ENCODE measurements around the gene ATG9B.
A peak's percentile ranks its signal among the peaks of the same experiment; 100 is the strongest.

ATG9B gene

GRCh38 chr7:151057989-151058780, 33.9 kb upstream of the ATG9B start:
- TF ChIP-seq CTCF (IDR thresholded peaks at IDR 0.05; ENCODE audit: low read depth, low read length) = no peak
- peak; percentile 100 for DNase-seq (ENCODE audit: low read depth in 2 of 2)
- peak overlapping the region; percentile 69 to 73 for H3K4me3 ChIP-seq (replicated peaks in 1 of 2; ENCODE audit: low read depth in 2 of 2, low read length in 2 of 2)

- TF ChIP-seq CTCF (IDR thresholded peaks at IDR 0.05; ENCODE audit: low read depth, low read length) = no peak
- DNase-seq (ENCODE audit: low read depth in 2 of 2) = no peak
- H3K4me3 ChIP-seq (replicated peaks in 1 of 2; ENCODE audit: low read depth in 2 of 2, low read length in 2 of 2) = peak within 1 kb of the TSS; percentile 69 to 73
These were observed 33.3 kb upstream of the ATG9B start, which contains the start of gene CDK5 for GRCh38 chr7:151057506-151057988. Gene CDK5 (minus strand): TSS chr7:151057897. CDS start chr7:151057848, 49 bp downstream.

- peak overlapping the region; percentile 69 to 73 for H3K4me3 ChIP-seq (replicated peaks in 1 of 2; ENCODE audit: low read depth in 2 of 2, low read length in 2 of 2)
- no peak for TF ChIP-seq CTCF (IDR thresholded peaks at IDR 0.05; ENCODE audit: low read depth, low read length)
These were observed 32.6 kb upstream of the ATG9B start for GRCh38 chr7:151056666-151057505.

GRCh38 chr7:151056283-151056665, 32.0 kb upstream of the ATG9B start:
- no peak for DNase-seq (ENCODE audit: low read depth in 2 of 2)
- no peak overlapping the region for H3K4me3 ChIP-seq (replicated peaks in 1 of 2; ENCODE audit: low read depth in 2 of 2, low read length in 2 of 2)
- TF ChIP-seq CTCF (IDR thresholded peaks at IDR 0.05; ENCODE audit: low read depth, low read length) = no peak

More at GRCh38 chr7:151056666-151057505, 32.6 kb upstream of the ATG9B start:
- no peak for DNase-seq (ENCODE audit: low read depth in 2 of 2)

GRCh38 chr7:151053751-151054150, 29.5 kb upstream of the ATG9B start:
- no peak overlapping the region for H3K4me3 ChIP-seq (replicated peaks in 1 of 2; ENCODE audit: low read depth in 2 of 2, low read length in 2 of 2)
- no peak for DNase-seq (ENCODE audit: low read depth in 2 of 2)
- no peak for TF ChIP-seq CTCF (IDR thresholded peaks at IDR 0.05; ENCODE audit: low read depth, low read length)

- no peak for TF ChIP-seq CTCF (IDR thresholded peaks at IDR 0.05; ENCODE audit: low read depth, low read length)
- no peak for DNase-seq (ENCODE audit: low read depth in 2 of 2)
- no peak overlapping the region for H3K4me3 ChIP-seq (replicated peaks in 1 of 2; ENCODE audit: low read depth in 2 of 2, low read length in 2 of 2)
These were observed 28.8 kb upstream of the ATG9B start for GRCh38 chr7:151053096-151053495.
